ENCODE measurements around the gene FOLR2.
"Not testable (repeated sequence)": the region's sequence is repeated elsewhere in the genome, so short reads cannot be mapped to it uniquely, and the experiment has no call there.

FOLR2 gene

GRCh38 chr11:72216638-72217037 is at the start of gene FOLR2:
TSS of gene FOLR2 (plus strand) at chr11:72216794. CDS start at chr11:72218585, 1,791 bp downstream.
- no peak within 1 kb of the TSS for H3K4me3 ChIP-seq (ENCODE audit: low read depth, low read length)
- no peak for DNase-seq
- H3K9me3 ChIP-seq (ENCODE audit: severe bottlenecking): no peaks in the 10 kb centered on the region
- no peaks in the 10 kb centered on the region for H3K36me3 ChIP-seq
- H3K27ac ChIP-seq: no peak within 1 kb of the TSS
- TF ChIP-seq, protein P1, sequence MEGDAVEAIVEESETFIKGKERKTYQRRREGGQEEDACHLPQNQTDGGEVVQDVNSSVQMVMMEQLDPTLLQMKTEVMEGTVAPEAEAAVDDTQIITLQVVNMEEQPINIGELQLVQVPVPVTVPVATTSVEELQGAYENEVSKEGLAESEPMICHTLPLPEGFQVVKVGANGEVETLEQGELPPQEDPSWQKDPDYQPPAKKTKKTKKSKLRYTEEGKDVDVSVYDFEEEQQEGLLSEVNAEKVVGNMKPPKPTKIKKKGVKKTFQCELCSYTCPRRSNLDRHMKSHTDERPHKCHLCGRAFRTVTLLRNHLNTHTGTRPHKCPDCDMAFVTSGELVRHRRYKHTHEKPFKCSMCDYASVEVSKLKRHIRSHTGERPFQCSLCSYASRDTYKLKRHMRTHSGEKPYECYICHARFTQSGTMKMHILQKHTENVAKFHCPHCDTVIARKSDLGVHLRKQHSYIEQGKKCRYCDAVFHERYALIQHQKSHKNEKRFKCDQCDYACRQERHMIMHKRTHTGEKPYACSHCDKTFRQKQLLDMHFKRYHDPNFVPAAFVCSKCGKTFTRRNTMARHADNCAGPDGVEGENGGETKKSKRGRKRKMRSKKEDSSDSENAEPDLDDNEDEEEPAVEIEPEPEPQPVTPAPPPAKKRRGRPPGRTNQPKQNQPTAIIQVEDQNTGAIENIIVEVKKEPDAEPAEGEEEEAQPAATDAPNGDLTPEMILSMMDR (IDR thresholded peaks at IDR 0.05; ENCODE audit: low read depth, low read length): no peak
- H3K27me3 ChIP-seq (ENCODE audit: insufficient read depth, low read depth, severe bottlenecking): no peaks in the 10 kb centered on the region

DNA sequence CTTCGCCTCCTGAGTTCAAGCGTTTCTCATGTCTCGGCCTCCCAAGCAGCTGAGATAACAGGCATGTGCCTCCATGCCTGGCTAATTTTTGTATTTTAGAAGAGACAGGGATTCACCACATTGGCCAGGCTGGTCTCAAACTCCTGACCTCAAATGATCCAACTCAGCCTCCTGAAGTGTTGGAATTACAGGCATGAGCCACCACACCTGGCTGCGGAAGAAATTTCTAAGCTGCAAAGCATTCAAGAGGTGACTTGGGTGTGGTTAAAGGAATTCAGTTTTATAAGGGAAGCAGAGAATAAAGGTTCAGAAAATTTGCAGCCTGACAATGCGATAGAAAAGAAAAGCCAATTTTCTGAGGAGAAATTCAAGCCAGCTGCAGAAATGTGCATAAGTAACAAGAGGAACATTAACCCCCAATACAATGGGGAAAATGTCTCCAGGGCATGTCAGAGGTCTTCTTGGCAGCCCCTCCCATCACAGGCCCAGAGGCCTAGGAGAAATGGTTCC is 47.5 kb upstream of the FOLR2 start:
- not testable (repeated sequence) for H3K27ac ChIP-seq

GRCh38 chr11:72169754-72170153 is 46.8 kb upstream of the FOLR2 start:
- H3K4me3 ChIP-seq (ENCODE audit: low read depth, low read length); H3K9me3 ChIP-seq (ENCODE audit: severe bottlenecking); H3K36me3 ChIP-seq; H3K27ac ChIP-seq; H3K27me3 ChIP-seq (ENCODE audit: insufficient read depth, low read depth, severe bottlenecking); DNase-seq: not testable (repeated sequence)

More for the DNA sequence above, 47.5 kb upstream of the FOLR2 start:
- H3K27me3 ChIP-seq (ENCODE audit: insufficient read depth, low read depth, severe bottlenecking); H3K9me3 ChIP-seq (ENCODE audit: severe bottlenecking); H3K4me3 ChIP-seq (ENCODE audit: low read depth, low read length); H3K36me3 ChIP-seq; DNase-seq: not testable (repeated sequence)

GRCh38 chr11:72172043-72172442 is 44.6 kb upstream of the FOLR2 start:
- H3K4me3 ChIP-seq (ENCODE audit: low read depth, low read length); H3K27ac ChIP-seq; H3K27me3 ChIP-seq (ENCODE audit: insufficient read depth, low read depth, severe bottlenecking); H3K36me3 ChIP-seq; H3K9me3 ChIP-seq (ENCODE audit: severe bottlenecking); DNase-seq: not testable (repeated sequence)

DNA sequence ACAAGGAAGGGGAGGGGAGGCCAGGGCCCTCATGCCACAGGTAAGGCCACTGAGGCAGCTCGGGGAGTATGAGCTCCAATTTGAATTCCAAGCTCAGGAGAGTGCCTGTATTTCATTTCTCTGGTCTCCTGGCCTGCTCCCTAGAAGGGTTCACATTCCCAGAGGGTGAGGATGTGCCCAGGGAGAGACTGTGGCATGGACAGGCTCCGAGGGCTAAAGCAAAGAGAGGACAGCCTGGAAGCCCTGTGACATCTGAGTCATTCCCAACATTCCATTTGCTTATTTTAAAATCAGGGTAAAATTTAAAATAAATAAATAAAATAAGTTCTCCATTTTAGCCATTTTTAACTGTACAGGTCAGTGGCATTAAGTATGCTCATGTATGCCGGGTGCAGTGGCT is 43.3 kb upstream of the FOLR2 start:
- Histone ChIP-seq H3K36me3 (no peaks in the 10 kb centered on the region), H3K4me3 (ENCODE audit: low read depth, low read length) (no peak overlapping the region), H3K27me3 (ENCODE audit: insufficient read depth, low read depth, severe bottlenecking) (no peaks in the 10 kb centered on the region), H3K9me3 (ENCODE audit: severe bottlenecking) (no peaks in the 10 kb centered on the region), H3K27ac (no peak overlapping the region)
- TF ChIP-seq, protein P1 (IDR thresholded peaks at IDR 0.05; ENCODE audit: low read depth, low read length): no peak
- DNase-seq: no peak

DNA sequence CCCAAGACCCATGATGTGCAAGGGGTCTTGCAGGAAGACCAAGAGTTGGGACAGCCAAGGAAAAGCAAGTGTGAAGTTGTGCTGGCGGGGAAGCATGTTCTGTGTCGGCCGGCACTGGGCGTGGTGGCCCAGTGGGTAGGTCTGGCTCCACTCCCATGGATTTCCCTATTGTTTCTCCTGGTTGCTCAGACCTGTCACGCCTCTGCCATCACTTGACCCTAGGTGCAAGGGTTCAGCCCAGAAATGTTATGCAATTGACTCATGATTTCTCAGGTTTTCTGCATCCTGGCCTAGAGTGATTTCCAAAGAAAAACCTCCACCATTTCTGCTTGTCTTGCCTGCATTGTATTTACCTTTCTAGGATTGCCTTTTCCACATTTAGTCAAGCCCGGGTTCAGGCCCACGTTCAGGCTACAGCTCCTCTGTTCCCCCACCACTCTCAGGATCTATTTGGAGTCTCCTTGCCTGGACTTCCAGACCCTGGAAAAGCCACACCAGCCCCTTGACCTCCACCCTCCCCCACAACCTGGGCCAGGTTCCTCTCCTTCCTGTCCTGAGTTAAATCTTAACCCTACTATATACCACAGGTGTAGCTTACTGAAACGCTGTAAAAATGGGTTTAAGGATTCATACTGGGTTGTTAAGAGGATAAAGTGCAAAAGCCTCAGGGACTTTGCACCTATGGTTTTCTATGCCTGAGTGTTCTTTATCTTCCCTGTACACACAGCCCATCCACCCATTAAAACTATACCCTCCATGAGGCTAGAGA is 42.1 kb upstream of the FOLR2 start:
- no peak for DNase-seq
- Histone ChIP-seq H3K36me3 (no peaks in the 10 kb centered on the region), H3K27me3 (ENCODE audit: insufficient read depth, low read depth, severe bottlenecking) (no peaks in the 10 kb centered on the region), H3K4me3 (ENCODE audit: low read depth, low read length) (no peak overlapping the region), H3K9me3 (ENCODE audit: severe bottlenecking) (no peaks in the 10 kb centered on the region), H3K27ac (no peak overlapping the region)
- TF ChIP-seq, protein P1 (IDR thresholded peaks at IDR 0.05; ENCODE audit: low read depth, low read length): no peak

DNA sequence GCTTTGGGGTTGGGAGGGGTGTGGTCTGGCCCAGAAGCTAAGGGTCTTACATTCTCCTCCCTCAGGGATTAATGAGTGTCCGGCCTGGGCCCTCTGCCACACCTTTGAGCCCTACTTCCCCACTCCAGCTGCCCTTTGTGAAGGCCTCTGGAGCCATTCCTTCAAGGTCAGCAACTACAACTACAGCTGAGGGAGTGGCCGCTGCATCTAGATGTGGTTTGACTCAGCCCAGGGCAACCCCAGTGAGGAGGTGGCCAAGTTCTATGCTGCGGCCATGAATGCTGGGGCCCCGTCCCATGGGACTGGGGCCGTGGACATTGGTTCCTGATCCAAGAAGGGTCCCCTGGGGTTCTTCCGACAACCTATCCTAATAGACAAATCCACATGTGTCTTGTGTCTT is 38.9 kb upstream of the FOLR2 start:
- TF ChIP-seq, protein P1 (IDR thresholded peaks at IDR 0.05; ENCODE audit: low read depth, low read length): no peak
- H3K4me3 ChIP-seq (ENCODE audit: low read depth, low read length): no peak overlapping the region
- no peaks in the 10 kb centered on the region for H3K36me3 ChIP-seq
- no peak for DNase-seq
- no peak overlapping the region for H3K27ac ChIP-seq
- no peaks in the 10 kb centered on the region for H3K9me3 ChIP-seq (ENCODE audit: severe bottlenecking)
- no peaks in the 10 kb centered on the region for H3K27me3 ChIP-seq (ENCODE audit: insufficient read depth, low read depth, severe bottlenecking)
